Right lung (tissue), 5 donors: ENCODE data around the gene IL1RAPL1. TPM values are rescaled to one million over a fixed set of nuclear protein-coding genes. Genes with fewer than 3 reads are reported as not detected.
"Not testable (repeated sequence)": the region's sequence is repeated elsewhere in the genome, so short reads cannot be mapped to it uniquely, and the experiment has no call there.

ENCODE experiments used
- DNase-seq, 2 donors: peaks; one replicate each; pipeline ENCODE4 v3.0.0-alpha.2; 2013
- polyA plus RNA-seq, 5 donors: library from polyadenylated mRNA; unstranded; fragments of 120-200 nt; gene quantifications; one replicate each; pipeline versions ENCODE4 v1.2.1 to v1.2.3, GENCODE V29; 2013; ENCODE audit warnings: inconsistent platforms in 1 of 5, low replicate concordance in 1 of 5; ENCODE audit not compliant: insufficient read length in 5 of 5, insufficient read depth in 1 of 5

IL1RAPL1 gene
- polyA plus RNA-seq, 5 donors, result 0.33 to 1.5 (median 0.90) TPM

DNA sequence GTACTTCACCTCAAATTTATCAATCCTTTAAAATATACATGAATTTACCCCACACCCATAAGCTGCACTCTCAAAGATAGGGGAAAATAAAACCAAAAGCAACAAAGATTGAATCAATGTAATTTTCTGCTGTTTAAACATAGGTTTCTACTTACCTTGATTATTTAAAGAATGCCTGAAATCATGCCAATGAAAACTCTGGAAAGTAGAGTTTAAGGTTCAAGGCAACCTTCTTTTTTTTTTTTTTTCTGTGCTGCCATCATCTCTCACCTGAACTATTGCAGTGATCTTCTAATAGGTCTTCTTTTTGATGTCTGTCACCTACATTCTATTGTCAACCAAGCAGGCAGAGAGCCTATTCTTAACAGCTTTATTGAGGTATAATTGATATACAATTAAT, 682.1 kb downstream of the IL1RAPL1 start:
- DNase-seq, result no peak

DNA sequence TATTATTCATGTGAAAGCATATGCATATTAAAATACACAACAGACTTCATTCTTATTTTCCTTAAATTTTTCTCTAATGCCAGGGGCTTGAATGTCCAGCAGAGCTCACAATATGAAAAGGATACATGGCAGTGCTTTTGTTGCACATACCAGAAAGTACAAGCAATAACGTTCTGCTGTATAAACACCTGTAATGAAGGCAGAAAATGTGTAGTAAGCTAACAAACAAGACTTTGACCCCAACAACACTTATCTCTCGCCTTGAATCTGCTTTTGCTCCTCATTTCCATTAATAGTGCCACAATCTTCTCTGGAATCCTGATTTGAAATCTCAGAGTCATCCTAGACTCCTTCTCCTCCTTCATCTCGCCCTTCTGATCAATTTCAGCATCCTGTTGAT, 687.3 kb downstream of the IL1RAPL1 start:
- no peak for DNase-seq

DNA sequence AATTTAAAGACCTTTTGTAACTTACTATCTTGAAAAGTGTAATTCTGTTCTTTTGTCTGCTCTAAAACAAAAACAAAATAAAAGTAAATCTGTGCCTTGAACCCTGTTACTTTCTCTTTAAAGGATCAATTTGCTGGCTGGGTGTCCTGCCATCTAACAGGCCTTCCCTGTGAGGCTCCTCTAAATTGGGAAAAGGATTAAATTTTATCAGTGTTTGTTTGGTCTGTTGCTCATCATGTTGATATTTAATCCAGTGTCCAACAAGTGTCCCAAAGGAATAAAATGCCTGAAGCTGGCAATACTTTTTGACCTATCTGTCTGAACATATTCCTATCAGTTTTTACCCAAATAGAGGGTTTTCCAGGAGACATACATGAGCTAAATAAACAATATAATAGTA, 688.7 kb downstream of the IL1RAPL1 start:
- DNase-seq, result no peak

DNA sequence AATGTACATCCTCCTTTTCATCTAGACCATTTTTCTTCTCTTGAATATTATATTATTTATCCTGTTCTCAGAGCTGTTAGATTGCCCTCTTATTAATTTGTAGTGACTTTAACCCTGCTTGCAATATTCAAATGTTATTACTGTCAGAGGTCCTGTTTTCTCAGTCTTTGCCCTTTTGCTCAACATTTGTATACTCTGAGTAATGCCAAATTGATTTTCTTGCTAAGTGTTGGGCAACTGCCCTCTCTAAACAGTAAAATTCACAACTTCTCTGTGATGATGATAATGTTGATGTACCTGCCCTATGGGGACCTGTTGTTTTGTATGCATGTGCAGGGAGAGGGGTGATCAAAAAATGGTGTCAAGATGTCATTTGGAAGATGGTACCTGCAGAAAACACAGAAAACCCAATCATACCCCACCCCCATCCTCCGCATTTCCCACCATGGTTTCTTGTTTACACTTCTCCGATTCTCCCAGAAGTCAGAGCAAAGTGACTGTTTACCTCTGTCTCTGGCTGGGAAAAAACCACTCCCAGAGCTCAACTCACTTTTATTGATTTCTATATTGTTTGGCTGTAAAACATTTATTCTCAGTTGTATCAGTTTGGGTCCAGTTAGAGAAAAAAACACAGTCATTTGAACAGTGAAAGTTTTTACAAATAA, 694.0 kb downstream of the IL1RAPL1 start:
- no peak for DNase-seq

DNA sequence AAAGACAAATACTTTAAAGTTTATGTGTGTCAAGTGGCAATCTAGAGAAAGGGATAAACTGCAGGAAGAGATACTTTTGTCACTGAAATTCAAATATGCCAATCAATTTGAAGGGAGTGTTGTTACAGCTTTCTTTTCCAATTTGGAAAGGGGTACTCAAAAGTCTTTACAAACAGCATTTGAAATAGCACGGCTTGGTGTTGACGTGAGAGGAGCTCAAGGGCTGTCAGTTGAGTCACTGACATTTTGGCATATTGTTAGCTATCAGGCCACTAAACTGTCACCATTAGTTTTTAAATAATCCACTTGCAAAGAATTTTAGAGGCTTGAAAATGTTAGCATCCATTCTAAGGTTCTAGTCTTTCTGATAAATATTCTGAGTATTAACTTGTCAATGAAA, 698.4 kb downstream of the IL1RAPL1 start:
- DNase-seq, result no peak

DNA sequence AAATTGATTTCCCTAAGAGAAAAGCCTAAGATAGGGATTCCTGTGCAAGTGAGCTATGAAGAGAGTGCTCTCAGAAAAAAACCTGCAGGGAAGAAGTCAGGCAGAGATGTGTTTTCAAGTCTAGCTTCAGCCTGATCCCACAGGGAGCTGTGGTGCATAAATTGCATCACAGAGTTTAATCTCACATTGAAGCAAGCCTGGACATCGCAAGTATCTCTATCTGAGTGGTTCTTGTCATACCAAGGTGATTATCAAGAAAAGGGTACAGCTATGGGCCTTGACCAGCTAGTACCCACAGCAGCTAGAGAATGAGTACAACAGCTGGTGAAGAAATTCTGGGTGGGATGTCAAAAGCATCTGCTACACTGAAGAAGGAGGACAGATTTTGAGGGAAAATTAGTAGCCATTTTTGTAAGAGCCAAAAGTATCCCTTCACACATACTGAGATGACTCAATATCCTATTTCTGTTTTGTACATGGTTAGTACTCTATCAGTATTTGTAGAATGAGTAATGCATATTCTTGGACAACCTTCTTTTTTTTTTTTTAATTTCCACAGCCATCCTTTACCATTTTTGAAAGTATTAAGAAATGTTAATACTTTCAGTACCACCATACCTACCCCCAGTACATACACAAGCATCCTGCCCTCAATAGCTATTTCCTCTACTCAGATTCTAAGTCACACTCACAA, 708.9 kb downstream of the IL1RAPL1 start:
- DNase-seq, result no peak

DNA sequence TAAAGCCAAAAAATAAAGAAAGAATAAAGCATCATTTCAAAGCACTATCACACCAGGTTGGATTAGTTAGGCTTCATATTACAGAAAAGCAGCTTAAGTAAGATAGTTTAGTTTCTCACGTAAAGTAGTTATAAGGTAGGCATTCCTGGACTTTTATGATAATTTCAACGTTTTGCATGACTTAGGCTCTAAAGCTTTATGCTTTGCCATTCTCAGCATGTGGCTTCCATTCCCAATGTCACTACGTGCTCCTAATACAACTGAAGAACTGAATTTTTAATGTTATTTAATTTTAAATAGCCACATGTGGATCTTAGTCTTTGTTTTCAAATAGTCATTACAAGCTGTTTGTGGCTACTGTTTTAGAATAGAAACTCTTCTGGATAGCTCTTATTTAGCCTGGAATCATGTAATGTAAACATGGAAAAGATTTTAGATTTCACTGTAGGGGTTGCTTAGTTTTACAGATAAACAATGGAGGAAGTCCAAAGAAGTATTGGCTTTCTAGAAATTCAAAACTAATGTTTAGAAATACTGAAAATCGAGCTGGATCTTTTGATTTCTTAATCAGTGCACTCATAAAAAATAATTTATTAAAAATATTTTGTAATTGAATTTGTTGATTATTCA, 710.0 kb downstream of the IL1RAPL1 start:
- DNase-seq, result peak; percentile 1

DNA sequence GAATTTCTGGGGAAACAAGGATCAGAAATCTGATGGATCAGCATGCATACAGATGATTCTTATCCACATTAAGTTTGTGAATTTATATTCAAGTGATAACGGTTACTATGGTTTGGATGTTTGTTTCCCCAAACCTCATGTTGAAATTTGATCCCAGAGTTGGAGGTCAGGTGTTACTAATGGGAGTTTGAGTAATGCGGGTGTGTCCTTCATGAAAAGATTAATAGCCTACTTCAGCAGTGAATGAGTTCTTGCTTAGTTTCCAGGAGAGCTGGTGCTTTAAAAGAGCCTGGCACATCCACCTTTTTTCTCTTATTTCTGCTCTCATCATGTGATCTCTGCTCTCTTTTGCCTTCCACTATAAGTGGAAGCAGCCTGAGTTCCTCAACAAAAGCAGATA, 712.4 kb downstream of the IL1RAPL1 start:
- no peak for DNase-seq

DNA sequence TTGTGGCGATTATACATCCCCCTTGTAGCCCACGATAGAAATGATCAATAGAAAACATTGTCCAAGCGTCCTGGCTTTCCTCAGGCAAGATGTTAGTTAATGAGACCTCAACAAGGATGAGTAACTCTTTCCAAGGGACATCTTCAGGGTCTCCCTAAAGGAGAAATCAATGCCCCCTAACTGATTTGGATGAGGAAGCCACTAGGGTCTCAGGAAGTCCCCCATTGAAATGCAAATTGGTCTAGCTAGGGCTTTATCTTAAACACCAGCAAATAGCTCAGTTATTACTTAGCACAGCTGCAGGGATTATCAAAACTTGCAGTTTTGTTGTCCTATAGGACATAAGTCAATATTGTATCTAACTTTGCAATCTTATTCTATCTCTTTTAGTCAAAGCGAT, 721.5 kb downstream of the IL1RAPL1 start:
- no peak for DNase-seq

DNA sequence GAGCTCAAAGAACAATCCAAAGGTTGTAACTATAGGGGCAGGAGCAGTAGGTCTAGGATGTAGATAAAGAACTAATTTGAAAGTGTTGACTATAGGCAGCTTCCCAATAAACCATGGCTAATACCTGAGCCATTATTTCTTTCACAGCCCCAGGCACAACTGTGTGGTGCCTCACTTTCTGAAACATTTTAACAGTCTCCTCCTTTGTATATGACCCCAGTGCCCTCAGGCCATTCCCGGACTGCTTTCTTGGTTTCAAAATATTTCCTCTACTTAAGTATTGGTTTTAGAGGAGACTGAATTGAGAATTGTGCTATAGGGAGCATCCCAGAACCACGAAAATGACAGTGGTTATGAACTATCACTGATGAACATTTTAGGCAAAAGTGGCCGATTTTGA, 728.7 kb downstream of the IL1RAPL1 start:
- no peak for DNase-seq

DNA sequence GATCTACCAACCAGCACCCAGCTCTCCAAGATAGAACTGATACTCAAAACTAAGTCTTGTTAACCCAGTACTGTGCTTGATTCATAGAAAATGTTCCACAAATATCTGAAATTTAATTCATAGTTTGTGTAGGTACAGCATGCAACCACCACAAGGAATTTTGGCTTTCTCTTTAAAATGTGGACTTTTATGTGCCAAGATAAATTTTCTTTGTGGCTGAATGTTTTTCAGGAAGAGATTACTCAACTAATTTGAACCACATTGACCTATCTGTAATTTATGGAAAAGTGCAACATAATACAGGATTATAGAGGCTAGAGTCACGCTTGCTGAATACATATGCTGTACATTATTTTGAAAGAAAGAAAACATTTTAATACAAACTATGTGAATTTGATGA, 730.8 kb downstream of the IL1RAPL1 start:
- DNase-seq, result no peak

DNA sequence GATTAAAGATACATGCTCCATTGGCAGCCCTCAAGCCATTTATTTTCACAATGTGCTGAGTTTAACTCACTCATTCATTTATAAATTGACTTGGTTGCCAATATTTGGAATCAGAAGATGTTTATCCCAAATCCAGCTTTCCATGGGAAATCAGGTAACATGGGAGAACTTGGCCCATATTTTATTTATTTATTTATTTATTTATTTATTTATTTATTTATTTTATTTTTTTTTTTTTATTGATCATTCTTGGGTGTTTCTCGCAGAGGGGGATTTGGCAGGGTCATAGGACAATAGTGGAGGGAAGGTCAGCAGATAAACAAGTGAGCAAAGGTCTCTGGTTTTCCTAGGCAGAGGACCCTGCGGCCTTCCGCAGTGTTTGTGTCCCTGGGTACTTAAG, 745.2 kb downstream of the IL1RAPL1 start:
- not testable (repeated sequence) for DNase-seq

DNA sequence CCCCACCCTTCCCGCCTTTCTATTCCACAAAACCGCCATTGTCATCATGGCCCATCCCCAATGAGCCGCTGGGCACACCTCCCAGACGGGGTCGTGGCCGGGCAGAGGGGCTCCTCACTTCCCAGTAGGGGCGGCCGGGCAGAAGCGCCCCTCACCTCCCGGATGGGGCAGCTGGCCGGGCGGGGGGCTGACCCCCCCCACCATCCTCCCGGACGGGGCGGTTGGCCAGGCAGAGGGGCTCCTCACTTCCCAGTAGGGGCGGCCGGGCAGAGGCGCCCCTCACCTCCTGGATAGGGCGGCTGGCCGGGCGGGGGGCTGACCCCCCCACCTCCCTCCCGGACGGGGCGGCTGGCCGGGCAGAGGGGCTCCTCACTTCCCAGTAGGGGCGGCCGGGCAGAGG, 745.8 kb downstream of the IL1RAPL1 start:
- DNase-seq, result not testable (repeated sequence)

DNA sequence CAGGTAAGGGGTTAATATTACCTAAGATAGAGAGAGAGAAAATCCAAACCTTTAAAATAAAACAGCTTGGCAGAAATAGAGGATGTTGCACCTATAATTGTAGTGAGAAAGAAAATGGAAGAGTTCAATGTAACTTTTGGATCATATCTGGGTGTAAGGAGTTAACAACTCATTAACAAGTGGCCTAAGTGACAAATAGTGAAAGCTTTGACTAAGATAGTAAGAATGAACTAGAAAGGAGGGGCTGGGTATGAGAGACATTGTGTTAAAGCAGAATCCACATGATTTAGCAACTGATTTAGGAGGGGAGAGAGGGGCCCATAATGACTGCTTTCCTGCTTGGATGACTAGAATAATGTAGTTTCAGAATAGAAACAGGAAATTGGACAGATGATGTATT, 761.0 kb downstream of the IL1RAPL1 start:
- DNase-seq, result no peak

DNA sequence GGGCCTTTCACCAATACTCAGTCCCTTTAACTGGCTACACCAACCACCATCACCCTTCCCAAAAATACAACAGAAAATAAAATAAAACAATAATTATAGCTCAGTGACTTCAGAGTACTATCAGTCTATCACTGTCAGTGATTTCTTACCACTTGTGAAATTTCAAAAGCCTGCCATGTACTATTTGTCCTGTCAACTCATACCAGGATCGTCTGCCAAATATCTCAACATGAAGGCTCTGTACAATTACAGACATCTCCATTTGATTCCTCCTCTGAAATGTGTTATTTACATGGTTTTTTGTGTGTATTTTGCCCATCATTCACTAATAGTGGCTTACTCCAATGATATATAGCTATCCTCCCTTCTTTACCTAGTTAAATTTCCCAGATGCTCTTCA, 772.0 kb downstream of the IL1RAPL1 start:
- DNase-seq, result no peak

DNA sequence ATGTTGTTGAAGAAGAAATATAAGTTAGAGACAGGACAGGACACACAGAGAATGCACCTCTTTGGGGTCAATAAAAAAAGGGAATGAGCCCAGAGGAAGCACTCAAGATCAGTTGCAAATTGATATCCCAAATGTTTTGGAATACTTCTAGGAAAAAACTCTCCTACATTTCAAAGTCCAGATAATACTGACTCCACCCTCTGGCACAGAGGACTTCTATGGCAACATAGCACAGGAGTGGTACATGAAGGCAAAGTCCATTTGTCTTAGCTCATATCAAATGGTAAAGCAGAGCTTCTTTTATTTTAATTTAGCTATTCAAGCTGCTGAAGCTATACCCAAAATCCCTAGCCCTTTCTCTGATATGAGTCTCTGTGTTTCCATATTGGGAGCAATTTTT, 787.5 kb downstream of the IL1RAPL1 start:
- DNase-seq, result not testable (repeated sequence)

DNA sequence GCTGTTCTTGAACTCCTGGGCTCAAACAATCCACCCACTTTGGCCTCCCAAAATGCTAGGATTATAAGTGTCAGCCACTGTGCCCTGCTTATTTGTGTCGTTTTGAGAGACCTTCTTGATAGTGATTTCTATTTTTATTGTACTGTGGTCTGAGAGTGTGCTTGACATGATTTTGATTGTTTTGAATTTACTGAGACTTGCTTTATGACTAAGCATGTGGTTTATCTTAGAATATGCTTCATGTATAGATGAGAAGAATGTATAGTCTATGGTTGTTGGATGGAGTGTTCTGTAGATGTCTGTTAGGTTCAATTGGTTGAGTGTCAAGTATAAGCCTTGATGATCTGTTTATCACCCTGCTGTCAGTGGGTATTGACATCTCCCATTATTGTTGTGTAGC, 789.3 kb downstream of the IL1RAPL1 start:
- DNase-seq, result no peak

DNA sequence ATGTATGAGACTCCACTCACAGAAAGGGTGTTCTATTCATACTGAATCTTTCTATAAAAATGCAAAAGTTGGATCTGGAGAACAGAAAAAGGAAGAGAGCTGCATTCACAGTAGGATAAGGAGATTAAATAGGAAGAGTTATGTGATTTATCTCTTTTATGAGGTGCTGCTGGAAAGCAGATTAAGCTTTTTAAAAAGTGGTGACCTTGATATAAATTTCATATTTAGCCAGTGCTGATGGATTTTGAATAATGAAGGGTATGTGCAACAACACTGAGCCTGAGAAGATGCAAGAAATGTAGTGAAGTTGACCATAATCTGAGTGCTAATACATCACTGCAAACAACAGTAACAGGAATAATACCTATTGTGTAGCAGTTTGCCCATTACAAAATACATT, 795.6 kb downstream of the IL1RAPL1 start:
- DNase-seq, result no peak

DNA sequence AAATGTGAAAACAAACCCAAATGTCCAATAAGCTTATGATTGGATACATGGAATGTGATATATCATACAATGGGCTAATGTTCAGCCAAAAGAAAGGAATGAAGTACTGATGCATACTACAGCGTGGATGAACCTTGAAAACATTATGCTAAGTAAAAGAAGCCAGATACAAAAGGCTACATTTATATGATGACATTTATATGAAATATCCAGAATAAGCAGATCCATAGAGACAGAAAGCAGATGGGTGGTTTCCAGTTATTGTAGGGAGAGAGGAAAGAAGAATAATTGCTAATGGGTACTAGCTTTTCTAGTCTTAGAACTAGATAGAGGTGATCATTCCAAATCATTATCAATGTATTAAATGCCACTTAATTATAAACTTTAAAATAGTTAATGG, 801.3 kb downstream of the IL1RAPL1 start:
- no peak for DNase-seq

DNA sequence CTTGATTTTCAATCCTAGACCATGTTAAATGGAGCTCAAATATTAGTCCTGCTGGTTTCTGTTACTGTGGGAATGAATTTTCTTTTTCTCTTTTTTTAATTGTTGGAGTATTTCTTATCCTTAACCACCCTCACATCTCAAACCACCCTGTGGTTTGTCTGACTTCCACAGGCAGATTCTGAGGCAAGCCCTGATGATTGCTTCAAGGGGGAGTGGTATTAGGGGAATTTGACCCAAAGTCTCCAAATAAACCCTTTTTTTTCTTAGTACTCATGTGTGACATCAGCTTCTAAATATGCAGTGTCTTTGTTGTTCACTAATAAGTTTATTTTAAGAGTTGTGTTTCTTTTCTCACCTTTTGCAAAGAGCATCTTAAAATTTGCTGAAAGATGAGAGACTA, 810.3 kb downstream of the IL1RAPL1 start:
- no peak for DNase-seq

DNA sequence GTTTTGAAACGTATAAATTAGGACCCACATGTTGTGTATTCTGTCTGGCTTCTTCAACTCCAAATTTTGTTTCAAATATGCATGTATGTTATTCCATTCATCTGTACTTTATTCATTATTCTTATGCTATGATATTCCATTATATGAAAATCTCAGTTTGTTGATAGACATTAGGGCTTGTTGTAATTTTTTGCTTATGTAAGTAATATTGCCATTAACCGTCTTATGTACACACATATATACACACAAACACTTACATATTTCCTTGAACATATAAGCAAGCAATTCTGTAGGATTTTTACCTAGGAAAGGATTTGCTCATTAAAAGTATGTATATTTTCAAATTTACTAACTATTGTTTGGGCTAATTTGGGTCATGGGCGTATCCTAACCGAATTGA, 820.1 kb downstream of the IL1RAPL1 start:
- no peak for DNase-seq

DNA sequence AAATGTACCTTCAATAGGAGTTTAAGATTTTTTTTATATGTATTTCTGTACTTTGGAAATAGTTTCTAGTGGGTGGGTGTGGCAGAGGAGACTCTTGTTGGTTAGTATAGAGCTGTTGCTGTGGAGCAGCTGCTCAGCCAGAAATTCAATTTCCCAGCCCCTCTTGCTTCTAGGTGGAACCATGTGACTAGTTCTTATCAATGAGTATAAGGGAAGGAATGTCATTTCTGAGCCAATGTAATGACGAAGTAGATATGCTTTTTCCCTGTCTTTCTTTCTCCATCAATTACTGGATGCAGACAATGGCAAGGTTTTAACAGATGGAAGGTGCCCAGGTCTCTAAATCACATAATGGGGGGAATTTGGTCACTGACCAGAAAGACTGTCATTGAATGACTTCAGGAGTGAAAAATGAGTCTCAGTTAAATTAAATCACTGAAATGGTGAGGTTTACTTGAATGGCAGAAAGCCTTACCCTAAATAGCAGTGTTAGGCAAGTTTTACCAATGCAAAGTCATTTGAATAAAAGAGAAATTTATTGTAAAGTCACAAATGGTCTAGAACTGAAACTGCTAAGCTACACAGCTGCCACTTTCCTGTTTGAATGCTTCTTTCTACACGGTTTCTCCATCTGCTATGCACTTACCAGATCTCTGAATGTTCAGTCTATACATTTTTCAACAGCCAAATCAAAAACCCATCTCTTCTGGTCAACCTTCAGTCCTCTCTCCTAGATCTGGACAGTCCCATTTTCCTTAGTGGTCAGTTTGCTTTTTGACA, 832.7 kb downstream of the IL1RAPL1 start:
- DNase-seq, result no peak

DNA sequence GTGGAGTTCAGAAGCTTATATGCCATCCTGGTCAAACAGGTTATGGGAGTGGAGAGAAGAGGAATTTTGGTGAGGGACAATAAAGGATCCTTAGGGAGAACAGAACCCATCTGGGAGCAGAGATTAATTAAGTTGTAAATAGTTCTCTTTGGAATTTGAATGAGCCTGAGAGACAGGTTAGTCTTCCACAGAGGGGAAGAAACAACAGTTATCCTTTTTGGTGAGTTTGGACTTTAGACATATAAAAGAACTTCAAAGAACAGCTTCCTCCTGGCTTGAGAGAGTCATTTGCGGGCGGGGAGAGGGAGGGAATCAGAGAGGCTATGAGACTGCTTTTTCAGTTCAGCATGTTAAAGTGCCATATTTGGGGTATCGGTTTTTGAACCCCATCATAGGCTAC, 834.8 kb downstream of the IL1RAPL1 start:
- DNase-seq, result no peak
